Fibroblast of villous mesenchyme (primary cell): Measurements from ENCODE around the gene MGME1. TPM values are rescaled to one million over a fixed set of nuclear protein-coding genes. Genes with fewer than 3 reads are reported as not detected.

Experiments used
- DNase-seq: peaks from one replicate; pipeline ENCODE4 v3.0.0-alpha.2; 2010; ENCODE audit warnings: low read depth
- H3K4me3 ChIP-seq: 2 replicates; pipeline ENCODE4 v1.5.1; 2011; ENCODE audit warnings: low read depth, mild to moderate bottlenecking, low read length
- total RNA-seq: library from RNA; depleted of rRNA; stranded (reverse); fragments of >200 nt; gene quantifications from 2 replicates; pipeline ENCODE4 v1.2.3, GENCODE V29; 2012
- TF ChIP-seq, protein P1 (sequence below): IDR thresholded peaks from 2 replicates; pipeline ENCODE4 v1.5.1; 2012; ENCODE audit warnings: low read depth, mild to moderate bottlenecking, low read length; ENCODE audit not compliant: insufficient read depth

Gene MGME1
- total RNA-seq, 1 donor, result 9.5 TPM

DNA sequence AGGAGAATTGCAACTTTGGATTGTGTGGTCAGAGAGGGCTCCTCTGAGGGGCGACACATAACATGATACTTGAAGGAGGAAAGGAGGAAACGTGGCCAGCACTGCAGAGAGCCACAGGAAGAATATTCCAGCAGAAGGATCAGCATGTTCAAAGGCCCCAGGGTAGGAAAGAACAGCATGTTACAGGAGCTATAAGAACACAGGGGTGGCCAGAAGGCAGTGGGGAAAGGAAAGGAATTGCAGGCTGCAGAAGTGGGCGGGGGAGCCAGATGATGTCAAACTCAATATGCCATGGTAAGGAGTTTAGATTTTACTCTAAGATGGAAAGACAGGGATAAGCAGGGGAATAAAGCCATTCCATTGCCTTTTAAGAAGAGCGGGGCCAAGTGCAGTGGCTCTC, 30.7 kb downstream of the MGME1 start:
- TF ChIP-seq, protein P1, sequence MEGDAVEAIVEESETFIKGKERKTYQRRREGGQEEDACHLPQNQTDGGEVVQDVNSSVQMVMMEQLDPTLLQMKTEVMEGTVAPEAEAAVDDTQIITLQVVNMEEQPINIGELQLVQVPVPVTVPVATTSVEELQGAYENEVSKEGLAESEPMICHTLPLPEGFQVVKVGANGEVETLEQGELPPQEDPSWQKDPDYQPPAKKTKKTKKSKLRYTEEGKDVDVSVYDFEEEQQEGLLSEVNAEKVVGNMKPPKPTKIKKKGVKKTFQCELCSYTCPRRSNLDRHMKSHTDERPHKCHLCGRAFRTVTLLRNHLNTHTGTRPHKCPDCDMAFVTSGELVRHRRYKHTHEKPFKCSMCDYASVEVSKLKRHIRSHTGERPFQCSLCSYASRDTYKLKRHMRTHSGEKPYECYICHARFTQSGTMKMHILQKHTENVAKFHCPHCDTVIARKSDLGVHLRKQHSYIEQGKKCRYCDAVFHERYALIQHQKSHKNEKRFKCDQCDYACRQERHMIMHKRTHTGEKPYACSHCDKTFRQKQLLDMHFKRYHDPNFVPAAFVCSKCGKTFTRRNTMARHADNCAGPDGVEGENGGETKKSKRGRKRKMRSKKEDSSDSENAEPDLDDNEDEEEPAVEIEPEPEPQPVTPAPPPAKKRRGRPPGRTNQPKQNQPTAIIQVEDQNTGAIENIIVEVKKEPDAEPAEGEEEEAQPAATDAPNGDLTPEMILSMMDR, result no peak
- no peak for DNase-seq
- H3K4me3 ChIP-seq, result no peak overlapping the region

DNA sequence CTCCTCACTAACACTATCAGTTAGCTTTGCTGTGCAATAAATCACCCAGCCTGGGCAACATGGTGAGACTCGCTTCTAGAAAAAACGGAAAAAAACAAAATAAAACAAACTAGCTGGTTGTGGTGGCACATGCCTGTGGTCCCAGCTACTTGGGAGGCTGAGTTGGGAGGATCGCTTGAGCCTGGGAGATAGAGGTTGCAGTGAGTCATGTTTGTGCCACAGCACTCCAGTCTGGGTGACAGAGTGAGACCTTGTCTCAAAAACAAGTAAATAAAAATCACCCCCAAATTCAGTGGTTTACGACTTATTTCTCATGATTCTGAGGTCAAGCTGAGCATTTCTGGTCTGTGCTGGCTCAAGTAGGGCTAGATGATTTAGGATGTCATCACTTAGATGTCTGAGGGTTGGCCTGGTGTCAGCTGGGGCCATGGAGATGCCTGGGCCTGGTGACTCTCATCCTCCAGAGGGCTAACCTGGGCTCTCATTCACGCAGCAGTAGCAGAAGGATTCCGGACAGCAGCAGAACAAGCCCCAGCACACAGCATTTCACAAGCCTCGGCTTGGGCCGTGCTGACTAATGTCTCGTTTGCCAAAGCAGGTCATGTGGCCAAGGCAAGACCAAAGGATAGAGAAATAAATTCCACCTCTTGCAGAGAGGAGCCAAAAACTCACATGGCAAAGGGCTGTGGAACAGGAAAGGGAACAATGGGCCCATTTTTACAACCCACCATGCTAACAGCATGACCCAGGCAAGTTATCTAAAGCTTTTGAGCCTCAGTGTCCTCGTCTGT, 32.5 kb downstream of the MGME1 start:
- TF ChIP-seq, protein P1, result no peak
- DNase-seq, result peak; percentile 82
- no peak overlapping the region for H3K4me3 ChIP-seq

- TF ChIP-seq, protein P1, result no peak
- DNase-seq, result no peak
- no peak overlapping the region for H3K4me3 ChIP-seq
Observed at GRCh38 chr20:18003897-18004296, 35.1 kb downstream of the MGME1 start.

GRCh38 chr20:18004384-18005031, 35.7 kb downstream of the MGME1 start:
- no peak overlapping the region for H3K4me3 ChIP-seq
- TF ChIP-seq, protein P1, result no peak
- DNase-seq, result peak; percentile 59

- TF ChIP-seq, protein P1, result no peak
- no peak overlapping the region for H3K4me3 ChIP-seq
- DNase-seq, result no peak
Observed at GRCh38 chr20:18005170-18005989, 36.6 kb downstream of the MGME1 start.

DNA sequence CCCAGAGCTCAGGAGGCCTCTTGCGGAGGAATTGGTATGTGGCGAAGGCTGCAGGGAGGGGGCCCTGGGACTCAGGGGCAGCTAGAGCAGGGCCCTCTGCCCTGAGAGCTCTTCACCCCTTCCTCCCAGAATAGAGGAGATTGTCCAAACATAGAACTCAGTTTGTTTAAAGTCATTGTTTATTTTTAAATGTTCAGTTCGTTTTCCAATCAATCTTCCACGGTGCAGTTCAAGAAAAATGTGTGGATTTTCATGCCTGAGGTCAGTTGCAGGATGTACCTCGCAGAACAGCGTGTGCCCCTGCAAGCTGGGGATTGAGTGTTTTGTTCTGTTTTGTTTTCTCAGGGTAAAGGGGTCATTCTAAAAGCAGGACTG, 37.2 kb downstream of the MGME1 start:
- no peak overlapping the region for H3K4me3 ChIP-seq
- DNase-seq, result peak; percentile 5
- TF ChIP-seq, protein P1, result no peak
